HFF-Myc (cell line): ENCODE results near the gene GRK6.
"Not testable (repeated sequence)": the region's sequence is repeated elsewhere in the genome, so short reads cannot be mapped to it uniquely, and the experiment has no call there.

Experiments used
- DNase-seq: peaks from one replicate; pipeline ENCODE4 v3.0.0-alpha.2; 2011; ENCODE audit warnings: low read depth; ENCODE audit errors: extremely low read depth
- H3K4me3 ChIP-seq: replicated peaks from 2 replicates; pipeline ENCODE4 v1.5.1; 2011; ENCODE audit warnings: low read depth, mild to moderate bottlenecking, control low read depth, low read length
- TF ChIP-seq, protein P1 (sequence below): IDR thresholded peaks from 2 replicates; pipeline ENCODE4 v1.5.1; 2012; ENCODE audit warnings: mild to moderate bottlenecking, low read depth, low read length, control low read depth; ENCODE audit errors: missing control alignments

Gene GRK6

DNA sequence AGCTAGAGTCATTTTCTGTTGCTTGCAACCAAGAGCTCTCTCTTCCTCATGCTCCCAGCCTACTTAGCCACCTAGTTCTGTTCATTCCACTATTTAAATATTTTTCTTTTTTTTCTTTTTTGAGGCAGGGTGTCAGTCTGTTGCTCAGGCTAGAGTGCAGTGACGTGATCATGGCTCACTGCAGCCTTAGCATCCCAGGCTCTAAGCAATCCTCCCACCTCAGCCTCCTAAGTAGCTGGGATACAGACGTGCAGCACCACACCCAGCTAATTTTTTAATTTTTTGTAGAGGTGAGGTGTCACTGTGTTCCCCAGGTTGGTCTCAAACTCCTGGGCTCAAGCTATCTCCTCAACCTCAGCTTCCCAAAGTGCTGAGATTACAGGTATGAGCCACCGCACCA is 12.0 kb upstream of the GRK6 start:
- H3K4me3 ChIP-seq = no peak overlapping the region
- no peak for DNase-seq
- TF ChIP-seq, protein P1, sequence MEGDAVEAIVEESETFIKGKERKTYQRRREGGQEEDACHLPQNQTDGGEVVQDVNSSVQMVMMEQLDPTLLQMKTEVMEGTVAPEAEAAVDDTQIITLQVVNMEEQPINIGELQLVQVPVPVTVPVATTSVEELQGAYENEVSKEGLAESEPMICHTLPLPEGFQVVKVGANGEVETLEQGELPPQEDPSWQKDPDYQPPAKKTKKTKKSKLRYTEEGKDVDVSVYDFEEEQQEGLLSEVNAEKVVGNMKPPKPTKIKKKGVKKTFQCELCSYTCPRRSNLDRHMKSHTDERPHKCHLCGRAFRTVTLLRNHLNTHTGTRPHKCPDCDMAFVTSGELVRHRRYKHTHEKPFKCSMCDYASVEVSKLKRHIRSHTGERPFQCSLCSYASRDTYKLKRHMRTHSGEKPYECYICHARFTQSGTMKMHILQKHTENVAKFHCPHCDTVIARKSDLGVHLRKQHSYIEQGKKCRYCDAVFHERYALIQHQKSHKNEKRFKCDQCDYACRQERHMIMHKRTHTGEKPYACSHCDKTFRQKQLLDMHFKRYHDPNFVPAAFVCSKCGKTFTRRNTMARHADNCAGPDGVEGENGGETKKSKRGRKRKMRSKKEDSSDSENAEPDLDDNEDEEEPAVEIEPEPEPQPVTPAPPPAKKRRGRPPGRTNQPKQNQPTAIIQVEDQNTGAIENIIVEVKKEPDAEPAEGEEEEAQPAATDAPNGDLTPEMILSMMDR = no peak

DNA sequence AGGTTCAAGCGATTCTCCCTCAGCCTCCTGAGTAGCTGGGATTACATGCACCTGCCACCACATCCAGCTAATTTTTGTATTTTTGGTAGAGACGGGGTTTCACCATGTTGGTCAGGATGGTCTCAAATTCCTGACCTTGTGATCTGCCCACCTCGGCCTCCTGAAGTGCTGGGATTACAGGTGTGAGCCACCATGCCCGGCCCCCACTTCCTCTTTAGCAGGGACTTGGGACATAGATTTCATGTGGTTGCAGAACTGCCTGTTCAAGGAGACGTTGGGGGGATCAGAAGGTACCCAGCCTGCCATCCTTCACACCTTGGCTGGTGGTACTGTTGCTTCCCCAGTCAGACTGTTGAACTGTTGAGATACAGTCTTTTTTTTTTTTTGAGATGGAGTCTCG is 9.4 kb upstream of the GRK6 start:
- DNase-seq, H3K4me3 ChIP-seq: not testable (repeated sequence)

DNA sequence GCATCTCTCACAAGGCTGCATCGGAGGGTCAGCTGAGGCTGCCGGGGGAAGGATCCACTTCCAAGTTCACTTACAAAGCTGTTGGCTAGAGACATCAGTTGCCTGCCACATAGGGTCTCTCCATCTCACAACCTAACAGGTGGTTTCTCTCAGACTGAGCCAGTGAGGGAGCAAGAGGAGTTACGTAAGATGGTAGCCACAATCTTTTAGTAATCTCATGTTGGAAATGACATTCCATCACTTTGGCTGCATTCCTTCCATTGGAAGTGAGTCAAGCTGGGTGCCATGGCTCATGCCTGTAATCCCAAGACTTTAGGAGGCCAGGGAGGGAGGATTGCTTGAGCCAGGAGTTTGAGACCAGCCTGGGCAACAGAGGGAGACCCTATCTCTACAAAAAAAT is 7.4 kb upstream of the GRK6 start:
- DNase-seq = no peak
- H3K4me3 ChIP-seq = no peak overlapping the region
- TF ChIP-seq, protein P1 = no peak

DNA sequence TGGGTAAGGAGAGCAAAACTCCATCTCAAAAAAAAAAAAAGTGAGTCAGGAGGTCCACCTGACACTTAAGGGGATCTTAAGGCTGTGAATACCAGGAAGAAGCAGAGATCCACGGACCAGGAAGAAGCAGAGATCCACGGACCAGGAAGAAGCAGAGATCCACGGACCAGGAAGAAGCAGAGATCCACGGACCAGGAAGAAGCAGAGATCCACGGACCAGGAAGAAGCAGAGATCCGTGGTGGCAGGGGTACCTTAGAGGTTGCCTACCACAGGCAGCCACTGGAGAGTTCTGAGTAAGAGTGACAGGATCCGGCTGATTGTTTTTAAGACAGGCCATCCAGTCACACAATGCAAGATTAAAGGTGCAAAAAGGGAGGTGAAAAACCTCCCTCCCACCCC is 6.0 kb upstream of the GRK6 start:
- not testable (repeated sequence) for DNase-seq

DNA sequence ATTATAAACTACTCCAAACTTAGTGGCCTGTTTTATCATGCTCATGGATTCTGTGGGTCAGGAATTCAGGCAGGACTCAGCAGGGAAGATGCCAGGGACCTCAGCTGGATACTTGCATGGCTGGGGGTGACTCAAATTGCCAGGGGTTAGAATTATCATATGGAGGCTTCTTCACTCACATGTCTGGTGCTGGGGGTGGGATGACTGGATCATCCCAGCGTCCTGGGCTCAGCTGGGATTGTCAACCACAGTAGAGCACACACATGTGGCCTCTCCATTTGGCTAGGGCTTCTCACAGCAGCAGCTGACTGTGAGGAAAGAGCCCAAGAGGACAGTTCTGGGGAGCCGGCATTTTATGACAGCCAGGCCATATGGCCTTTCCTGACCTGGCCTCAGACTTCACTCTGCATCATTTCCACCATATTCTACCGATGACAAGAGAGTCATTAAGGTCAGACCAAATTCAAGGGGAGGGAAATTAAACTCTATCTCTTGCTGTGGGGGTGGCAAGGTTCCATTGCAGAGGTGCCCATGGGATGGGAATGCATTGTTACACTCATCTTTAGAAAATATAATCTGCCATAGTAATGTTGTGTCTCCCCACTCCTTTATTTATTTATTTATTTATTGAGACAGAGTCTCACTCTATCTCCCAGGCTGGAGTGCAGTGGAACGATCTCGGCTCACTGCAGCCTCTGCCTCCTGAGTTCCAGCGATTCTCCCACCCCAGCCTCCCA is 5.2 kb upstream of the GRK6 start:
- TF ChIP-seq, protein P1 = no peak
- no peak overlapping the region for H3K4me3 ChIP-seq
- no peak for DNase-seq

More for the DNA sequence above, 6.0 kb upstream of the GRK6 start:
- not testable (repeated sequence) for H3K4me3 ChIP-seq

GRCh38 chr5:177423671-177424070 is 2.8 kb upstream of the GRK6 start:
- TF ChIP-seq, protein P1 = no peak
- no peak overlapping the region for H3K4me3 ChIP-seq
- no peak for DNase-seq

DNA sequence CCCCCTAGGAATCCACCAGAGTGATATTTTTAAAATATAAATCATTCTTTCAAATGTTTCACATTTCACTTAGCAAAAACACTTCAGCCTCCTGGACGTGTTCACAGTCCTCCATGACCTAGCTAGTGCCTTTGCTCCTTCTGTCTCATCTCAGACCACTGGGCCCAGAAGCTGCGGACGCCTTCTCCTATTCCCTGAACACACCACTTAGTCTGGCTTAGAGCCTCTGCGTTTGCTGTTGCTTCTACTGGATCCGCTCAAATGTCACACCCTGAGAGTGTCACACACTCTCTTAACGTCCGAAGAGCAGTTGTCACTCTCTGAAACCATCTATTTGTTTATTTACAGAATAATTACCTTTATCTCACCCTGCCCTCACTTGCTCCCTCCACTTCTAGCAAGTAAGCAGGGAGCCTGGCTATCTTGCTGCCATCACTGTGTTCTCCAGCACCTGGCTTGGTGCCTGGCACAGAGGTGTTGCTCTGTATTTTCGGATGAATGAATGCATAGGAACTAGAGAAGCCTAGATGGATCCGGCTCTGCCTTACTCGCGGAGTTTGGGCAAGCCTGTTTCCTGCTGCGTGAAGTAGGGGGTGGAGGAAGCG is 1.2 kb upstream of the GRK6 start:
- TF ChIP-seq, protein P1 = no peak
- no peak for DNase-seq
- H3K4me3 ChIP-seq = peak overlapping the region; percentile 50
